GM18517 (cell line): ENCODE measurements around the gene PKDCC.
"Not testable (repeated sequence)": the region's sequence is repeated elsewhere in the genome, so short reads cannot be mapped to it uniquely, and the experiment has no call there.

Experiments used
- ATAC-seq: cut with Tn5 transposase; IDR thresholded peaks from one replicate; pipeline ENCODE4 v1.9.1; 2021; ENCODE audit warnings: mild to moderate bottlenecking, moderate library complexity; ENCODE audit not compliant: unreplicated experiment

Gene PKDCC

GRCh38 chr2:42060718-42061619 lies 13.1 kb downstream of the PKDCC start:
- no peak for ATAC-seq

DNA sequence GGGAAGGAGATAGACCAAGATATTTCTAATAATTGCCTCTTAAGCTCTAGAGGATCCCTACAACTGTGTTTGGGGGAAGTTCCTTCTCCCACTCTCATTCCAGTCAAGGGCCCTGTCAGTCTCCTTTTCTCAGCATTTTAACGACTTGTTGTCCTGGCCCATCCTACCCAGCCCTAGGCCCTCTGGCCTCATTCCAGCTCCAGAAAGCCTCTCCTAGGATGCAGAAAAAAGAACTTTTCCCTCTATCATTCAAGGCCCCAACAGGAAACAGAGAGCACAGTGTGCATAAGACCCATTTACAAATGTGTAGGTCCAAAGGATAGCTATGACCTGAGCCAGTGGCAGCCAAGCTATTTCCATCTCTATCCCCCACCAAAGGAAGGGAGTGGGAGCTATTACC lies 14.0 kb downstream of the PKDCC start:
- no peak for ATAC-seq

- ATAC-seq: no peak
These were observed 15.8 kb downstream of the PKDCC start for GRCh38 chr2:42063431-42064171.

DNA sequence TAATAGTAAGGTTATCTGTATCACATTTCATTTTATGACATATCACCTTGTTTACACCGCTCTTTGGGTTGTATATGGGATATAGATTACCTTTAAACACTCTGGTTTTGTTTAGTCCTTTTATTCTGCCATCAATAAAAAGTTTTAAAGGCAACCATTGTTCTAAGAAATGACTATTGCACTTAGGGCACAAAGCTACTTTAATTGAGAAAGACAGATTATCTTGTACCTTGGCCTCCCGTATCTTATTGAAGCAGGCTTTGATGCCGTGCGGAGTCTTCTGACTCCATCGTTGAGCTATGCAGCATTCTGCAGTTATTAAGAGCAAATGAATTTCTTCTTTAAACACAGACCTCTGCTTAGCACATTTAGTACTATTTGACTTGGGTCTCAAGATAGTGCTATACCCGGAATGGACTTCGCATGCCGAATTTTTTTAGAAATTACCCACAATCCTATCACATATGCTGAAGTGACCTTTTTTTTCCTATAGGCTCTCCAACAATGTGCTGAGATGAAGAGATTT lies 16.7 kb downstream of the PKDCC start:
- no peak for ATAC-seq

GRCh38 chr2:42065753-42066152 lies 17.9 kb downstream of the PKDCC start:
- ATAC-seq: not testable (repeated sequence)

DNA sequence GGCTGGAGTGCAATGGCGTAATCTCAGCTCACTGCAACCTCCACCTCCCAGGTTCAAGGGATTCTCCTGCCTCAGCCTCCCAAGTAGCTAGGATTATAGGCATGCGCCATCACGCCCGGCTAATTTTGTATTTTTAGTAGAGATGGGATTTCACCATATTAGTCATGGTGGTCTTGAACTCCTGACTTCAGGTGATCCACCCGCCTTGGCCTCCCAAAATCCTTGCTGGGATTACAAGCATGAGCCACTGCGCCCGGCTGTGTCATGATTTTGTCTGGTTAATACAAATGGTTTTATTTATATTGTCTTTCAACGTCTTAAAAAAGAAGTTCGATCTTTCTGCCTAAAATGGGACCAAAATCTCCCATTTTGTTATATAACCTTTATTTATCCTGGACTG lies 19.2 kb downstream of the PKDCC start:
- ATAC-seq: not testable (repeated sequence)

DNA sequence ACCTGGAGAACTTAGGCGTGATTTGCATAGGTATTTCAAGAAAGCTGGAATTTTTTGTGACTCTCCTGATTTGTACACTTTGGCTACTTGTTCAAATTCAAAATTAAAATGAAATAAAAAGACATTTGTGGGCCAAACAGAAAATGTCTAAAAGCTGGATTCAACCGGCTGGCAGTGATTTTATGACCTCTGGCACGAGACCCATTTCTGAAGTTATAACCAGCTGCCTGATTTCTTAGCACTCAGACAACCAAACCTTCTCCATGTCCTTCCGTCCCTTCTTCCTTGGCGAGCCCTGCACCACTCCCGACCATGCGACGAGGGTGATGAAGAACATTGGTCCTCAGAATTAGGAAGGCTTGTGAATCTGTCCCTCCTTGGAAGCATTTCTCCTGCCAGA lies 19.7 kb downstream of the PKDCC start:
- no peak for ATAC-seq

DNA sequence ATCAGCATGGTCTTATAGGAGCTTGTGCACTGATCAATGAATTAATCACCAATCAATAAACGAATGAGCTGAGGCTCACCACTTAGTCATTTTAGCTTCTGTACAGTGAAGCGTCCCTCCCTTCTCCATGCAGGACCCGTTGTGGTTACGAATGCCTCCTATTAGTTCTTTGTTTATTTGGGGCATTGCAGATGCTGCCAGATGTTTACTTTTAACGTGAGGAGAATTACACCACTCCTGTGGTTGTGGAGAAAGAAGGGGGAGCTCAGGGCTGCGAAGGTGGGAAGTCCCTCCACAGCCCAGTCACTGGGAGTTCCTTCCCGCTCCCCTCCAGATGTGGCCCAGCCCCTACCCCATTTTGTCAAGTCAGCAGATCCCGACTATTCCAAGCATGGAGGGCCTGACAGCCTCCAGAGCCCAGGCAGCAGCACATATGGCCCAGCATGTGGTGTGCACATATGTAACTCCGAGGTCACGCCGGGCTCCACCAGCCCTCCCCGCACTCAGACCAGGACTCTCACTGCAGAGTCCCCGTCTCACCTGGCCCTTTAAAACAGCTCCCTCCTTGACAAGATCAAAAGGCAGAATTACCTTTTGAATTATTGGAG lies 20.9 kb downstream of the PKDCC start:
- no peak for ATAC-seq

GRCh38 chr2:42069568-42069967 lies 21.7 kb downstream of the PKDCC start:
- ATAC-seq: no peak

GRCh38 chr2:42071791-42072190 lies 24.0 kb downstream of the PKDCC start:
- ATAC-seq: no peak

- ATAC-seq: no peak
These were observed 24.7 kb downstream of the PKDCC start for GRCh38 chr2:42072349-42073118.

- ATAC-seq: no peak
These were observed 26.1 kb downstream of the PKDCC start for GRCh38 chr2:42073739-42074503.

DNA sequence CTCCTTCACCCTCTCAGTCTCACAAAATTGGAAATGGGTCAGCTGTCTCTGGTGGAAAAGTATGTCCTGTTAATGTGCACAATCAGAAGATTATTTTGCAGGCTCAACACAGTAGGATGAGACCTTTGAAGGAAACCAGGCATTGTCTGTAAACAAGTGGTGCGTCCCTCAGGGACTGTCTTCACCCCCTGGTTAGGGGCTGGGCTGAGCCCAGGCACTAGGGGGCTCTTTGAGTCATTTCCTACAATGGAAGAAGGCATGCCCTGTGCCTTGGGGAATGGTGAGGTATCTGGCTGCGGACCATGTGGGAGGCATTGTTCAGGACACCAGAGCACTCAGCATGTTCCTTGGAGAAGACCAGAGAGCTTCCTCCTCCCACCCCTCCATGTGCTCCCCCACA lies 26.8 kb downstream of the PKDCC start:
- ATAC-seq: no peak

DNA sequence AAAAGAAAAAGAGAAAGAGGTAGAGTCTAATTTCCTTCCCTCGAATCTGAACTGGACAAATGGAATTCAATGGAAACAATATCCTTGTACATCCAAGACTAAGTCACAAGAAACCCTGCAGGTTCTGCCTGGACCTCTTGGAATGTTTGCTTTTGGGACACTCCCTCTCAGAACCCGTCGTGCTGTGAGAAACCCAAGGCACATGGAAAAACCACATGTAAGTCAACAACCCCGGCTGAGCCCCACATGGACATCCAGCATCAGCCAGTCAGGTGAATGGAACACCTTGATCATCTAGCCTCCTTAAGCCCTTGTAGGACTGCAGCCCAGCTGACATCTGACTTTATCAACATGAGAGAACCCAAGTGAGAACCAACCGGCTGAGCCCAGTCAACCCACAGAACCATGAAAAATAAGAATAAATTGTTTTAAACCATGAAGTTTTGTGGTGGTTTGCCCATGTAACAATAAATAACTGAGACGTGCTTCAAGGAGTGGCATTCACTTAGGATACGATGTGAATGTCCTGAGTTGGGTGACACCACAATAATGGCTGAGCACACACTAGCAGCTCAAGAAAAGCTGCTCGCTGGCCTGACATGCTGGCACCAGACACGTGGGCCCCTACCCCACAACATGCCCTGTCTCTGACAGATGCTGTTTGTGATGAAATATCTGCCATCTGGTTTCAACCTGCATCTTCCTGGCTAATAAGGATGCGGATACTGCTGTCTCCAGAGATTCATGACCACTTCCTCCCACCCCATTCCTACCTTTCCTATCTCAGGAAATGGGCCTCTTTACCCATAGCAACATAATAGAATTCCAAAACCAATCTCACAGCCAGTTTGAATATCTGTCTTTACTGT lies 28.8 kb downstream of the PKDCC start:
- ATAC-seq: no peak

DNA sequence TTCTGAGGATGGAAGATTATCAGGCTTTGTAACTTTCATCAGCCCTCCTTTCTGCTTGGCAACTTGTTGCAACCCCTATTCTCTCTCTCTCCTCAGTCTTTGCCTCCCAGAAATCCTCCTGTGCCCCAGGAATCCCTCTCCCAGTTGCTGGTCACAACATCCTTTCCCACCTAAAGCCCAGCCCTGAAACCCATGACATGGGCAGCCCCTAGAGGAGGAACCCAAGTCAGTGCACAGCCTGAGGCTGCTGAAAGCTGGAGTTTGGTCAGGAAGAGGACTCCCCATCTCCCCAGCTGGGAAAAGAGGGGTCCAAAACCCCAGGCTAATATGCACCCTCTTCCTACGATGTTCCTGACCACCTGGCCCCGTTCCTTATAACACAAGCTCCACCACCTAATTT lies 29.5 kb downstream of the PKDCC start:
- ATAC-seq: no peak

DNA sequence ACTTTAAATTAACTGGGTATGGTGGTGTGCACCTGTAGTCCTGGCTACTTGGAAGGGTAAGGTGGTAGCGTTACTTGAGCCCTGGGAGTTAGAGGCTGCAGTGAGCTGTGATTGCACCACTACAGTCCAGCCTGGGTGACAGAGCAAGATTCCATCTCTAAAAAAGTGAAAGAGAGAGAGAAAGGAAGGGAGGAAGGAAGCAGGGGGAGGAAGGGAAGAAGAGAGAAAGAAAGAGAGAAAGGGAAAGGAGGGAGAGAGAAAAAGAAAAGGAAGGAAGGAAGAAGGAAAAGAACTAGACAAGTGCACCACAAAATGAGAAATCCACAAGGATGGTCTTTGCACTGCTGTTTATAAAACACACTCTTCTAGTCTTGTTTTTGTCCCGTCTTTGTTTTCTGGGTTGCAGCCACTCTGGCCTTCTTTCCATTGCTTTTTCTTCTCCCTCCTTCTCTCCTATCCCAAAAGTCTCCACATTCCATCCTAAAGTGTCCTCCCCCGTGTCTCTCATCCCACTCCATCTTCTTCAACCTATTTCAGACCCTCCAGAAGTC lies 32.0 kb downstream of the PKDCC start:
- no peak for ATAC-seq

DNA sequence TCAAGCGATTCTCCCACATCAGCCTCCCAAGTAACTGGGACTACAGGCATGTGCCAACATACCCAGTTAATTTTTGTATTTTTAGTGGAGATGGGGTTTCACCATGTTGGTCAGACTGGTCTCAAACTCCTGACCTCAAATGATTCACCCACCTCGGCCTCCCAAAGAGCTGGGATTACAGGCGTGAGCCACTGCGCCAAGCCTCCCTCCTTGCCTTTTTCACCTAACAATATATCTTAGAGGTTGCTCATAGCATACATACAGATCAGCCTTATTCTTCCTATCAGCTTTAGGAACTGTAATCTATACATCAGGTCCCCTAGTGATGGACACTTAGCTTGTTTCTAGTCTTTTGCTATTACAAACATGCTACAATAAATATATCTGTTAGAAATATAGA lies 33.3 kb downstream of the PKDCC start:
- not testable (repeated sequence) for ATAC-seq

DNA sequence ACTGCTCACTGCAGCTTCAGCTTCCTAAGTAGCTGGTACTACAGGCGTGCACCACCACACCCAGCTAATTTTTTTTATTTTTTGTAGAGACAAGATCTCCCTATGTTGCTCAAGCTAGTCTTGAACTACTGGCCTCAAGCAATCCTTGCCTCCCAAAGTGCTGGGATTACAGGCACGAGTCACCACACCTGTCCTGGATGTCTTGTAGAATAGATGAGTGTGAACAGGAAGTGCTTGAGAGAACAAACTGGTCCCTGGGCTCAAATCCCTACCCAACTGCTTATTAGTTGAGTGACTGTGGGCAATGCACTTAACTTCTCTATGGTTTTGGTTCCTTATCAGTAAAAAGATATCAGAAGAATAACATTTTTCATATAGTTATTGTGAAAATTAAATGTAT lies 34.2 kb downstream of the PKDCC start:
- ATAC-seq: no peak

DNA sequence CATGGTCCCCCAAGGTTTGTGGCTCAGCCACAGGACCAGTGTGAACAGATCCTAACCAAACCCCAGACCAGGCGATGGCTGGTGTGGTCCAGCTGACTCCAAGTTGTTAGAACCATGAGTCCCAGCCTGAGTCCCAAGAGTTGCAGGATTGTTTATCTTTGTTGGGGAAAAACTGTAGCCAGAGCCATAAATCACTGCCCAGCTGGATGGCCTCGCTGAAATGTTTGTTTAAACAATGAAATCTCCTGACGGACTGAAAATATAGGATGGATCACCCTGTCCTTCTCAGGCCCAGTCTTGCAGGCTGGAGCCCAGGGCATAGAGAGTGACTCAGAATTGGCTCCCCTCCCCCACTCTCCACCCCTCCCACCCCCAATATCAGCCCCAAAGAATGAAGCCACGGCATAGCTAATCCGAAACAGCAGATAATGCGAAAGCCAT lies 36.4 kb downstream of the PKDCC start:
- ATAC-seq: no peak
